Measurements from ENCODE around the gene ZNF738. TPM values are rescaled to one million over a fixed set of nuclear protein-coding genes. Genes with fewer than 3 reads are reported as not detected.
"Not testable (repeated sequence)": the region's sequence is repeated elsewhere in the genome, so short reads cannot be mapped to it uniquely, and the experiment has no call there.

The ZNF738 gene
- total RNA-seq, 1 donor from 2014 or later = 5.7 TPM

- Histone ChIP-seq H3K4me1 (no peaks in the 10 kb centered on the region), H3K9me3 (peaks cover 41% of the 10 kb centered on the region)
- intact Hi-C loops (cut with DNase I) = no loop called here
Measured at GRCh38 chr19:21335721-21336120, 23.1 kb upstream of the ZNF738 start.

GRCh38 chr19:21344841-21345240 lies 14.0 kb upstream of the ZNF738 start:
- H3K4me1 ChIP-seq; DNase-seq; H3K4me3 ChIP-seq; intact Hi-C loops (cut with DNase I); H3K36me3 ChIP-seq; H3K27me3 ChIP-seq (ENCODE audit: low read depth); H3K9me3 ChIP-seq; ATAC-seq; H3K27ac ChIP-seq: not testable (repeated sequence)

More at GRCh38 chr19:21335721-21336120, 23.1 kb upstream of the ZNF738 start:
- Histone ChIP-seq H3K4me3 (no peak overlapping the region), H3K36me3 (no peaks in the 10 kb centered on the region), H3K27me3 (ENCODE audit: low read depth) (no peaks in the 10 kb centered on the region), H3K27ac (no peak overlapping the region)
- DNase-seq (no peak), ATAC-seq (no peak)
- no peak for TF ChIP-seq CTCF (IDR thresholded peaks at IDR 0.05)

- no peak for TF ChIP-seq CTCF (IDR thresholded peaks at IDR 0.05)
- Histone ChIP-seq H3K4me1 (no peaks in the 10 kb centered on the region), H3K36me3 (no peaks in the 10 kb centered on the region), H3K9me3 (peaks cover 5% of the 10 kb centered on the region), H3K27me3 (ENCODE audit: low read depth) (no peaks in the 10 kb centered on the region), H3K27ac (no peak overlapping the region), H3K4me3 (no peak overlapping the region)
- intact Hi-C loops (cut with DNase I) = no loop called here
- no peak for ATAC-seq
- no peak for DNase-seq
Measured at GRCh38 chr19:21352830-21353229, 6.0 kb upstream of the ZNF738 start.

GRCh38 chr19:21362291-21362690 lies 3.5 kb downstream of the ZNF738 start:
- no peak overlapping the region for H3K27ac ChIP-seq

GRCh38 chr19:21383980-21384582 lies 25.3 kb downstream of the ZNF738 start:
- ATAC-seq (no peak), DNase-seq (no peak)
- Histone ChIP-seq H3K27me3 (ENCODE audit: low read depth) (no peaks in the 10 kb centered on the region), H3K4me1 (no peaks in the 10 kb centered on the region), H3K36me3 (peaks cover 8% of the 10 kb centered on the region), H3K9me3 (peaks cover 95% of the 10 kb centered on the region), H3K27ac (no peak overlapping the region), H3K4me3 (no peak overlapping the region)
- intact Hi-C loops (cut with DNase I) = no loop called here
- TF ChIP-seq CTCF (IDR thresholded peaks at IDR 0.05) = no peak

More at GRCh38 chr19:21362291-21362690, 3.5 kb downstream of the ZNF738 start:
- H3K9me3 ChIP-seq = no peaks in the 10 kb centered on the region
- no peaks in the 10 kb centered on the region for H3K4me1 ChIP-seq
- intact Hi-C loops (cut with DNase I) = no loop called here
- no peak overlapping the region for H3K4me3 ChIP-seq
- H3K36me3 ChIP-seq = peaks cover 8% of the 10 kb centered on the region
- no peak for ATAC-seq
- no peaks in the 10 kb centered on the region for H3K27me3 ChIP-seq (ENCODE audit: low read depth)
- TF ChIP-seq CTCF (IDR thresholded peaks at IDR 0.05) = no peak
- no peak for DNase-seq

- H3K27ac ChIP-seq = no peak overlapping the region
- H3K27me3 ChIP-seq (ENCODE audit: low read depth) = no peaks in the 10 kb centered on the region
- H3K4me1 ChIP-seq = peaks cover 18% of the 10 kb centered on the region
- DNase-seq = no peak
- no peaks in the 10 kb centered on the region for H3K9me3 ChIP-seq
- intact Hi-C loops (cut with DNase I) = no loop called here
- TF ChIP-seq CTCF (IDR thresholded peaks at IDR 0.05) = no peak
- ATAC-seq = no peak
- H3K4me3 ChIP-seq = no peak overlapping the region
- peaks cover 5% of the 10 kb centered on the region for H3K36me3 ChIP-seq
Measured at GRCh38 chr19:21396121-21396520, 37.3 kb downstream of the ZNF738 start.

Data from lower lobe of right lung (tissue), 2 donors.